GM10248 (cell line): ENCODE measurements around the gene HNRNPM.

ENCODE experiments used
- CTCF ChIA-PET: fragments of 300-600 bp; sonication (Branson Sonifier 250); formaldehyde crosslinking; extraction: SDS; loops from one replicate; lab custom pipeline; 2021; ENCODE audit warnings: antibody characterized with exemption; lab: Yijun Ruan, JAX
- POLR2A ChIA-PET: fragments of 350-650 bp; sonication (Branson Sonifier 250); formaldehyde crosslinking; extraction: SDS; loops from one replicate; lab custom pipeline; 2020; ENCODE audit warnings: antibody characterized with exemption; lab: Yijun Ruan, JAX
- DNase-seq: peaks from one replicate; pipeline ENCODE4 v3.0.0; 2012; ENCODE audit errors: extremely low spot score
- CTCF ChIP-seq: IDR thresholded peaks from 2 replicates; pipeline ENCODE4 v1.5.1; 2012; ENCODE audit warnings: mild to moderate bottlenecking, low read depth; ENCODE audit errors: extremely low read depth, missing control alignments, control extremely low read depth

Gene HNRNPM

DNA sequence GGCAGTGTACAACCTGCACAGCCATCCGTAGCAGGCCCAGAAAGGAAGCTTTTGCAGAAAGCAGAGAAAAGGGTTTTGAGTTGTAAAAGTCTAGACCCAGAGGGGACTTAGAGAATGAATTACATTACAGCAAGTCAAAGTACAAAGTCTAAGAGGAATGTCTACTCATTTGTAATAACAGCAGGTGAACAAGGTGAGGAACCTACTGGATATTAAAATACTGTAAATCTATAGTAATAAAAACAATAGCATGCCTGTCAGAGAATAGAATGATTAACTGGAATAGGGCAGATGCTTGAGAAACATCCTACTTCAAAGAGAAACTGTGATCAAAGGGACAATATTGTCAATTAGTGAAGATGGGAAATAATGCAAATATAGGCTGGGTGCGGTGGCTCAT, 87.5 kb downstream of the HNRNPM start:
- TF ChIP-seq CTCF, result no peak
- POLR2A ChIA-PET, result no interaction called here
- no peak for DNase-seq
- CTCF ChIA-PET, result no interaction called here

GRCh38 chr19:8536282-8536681, 91.5 kb downstream of the HNRNPM start:
- ChIA-PET CTCF (no interaction called here), POLR2A (no interaction called here)
- no peak for DNase-seq
- no peak for TF ChIP-seq CTCF

DNA sequence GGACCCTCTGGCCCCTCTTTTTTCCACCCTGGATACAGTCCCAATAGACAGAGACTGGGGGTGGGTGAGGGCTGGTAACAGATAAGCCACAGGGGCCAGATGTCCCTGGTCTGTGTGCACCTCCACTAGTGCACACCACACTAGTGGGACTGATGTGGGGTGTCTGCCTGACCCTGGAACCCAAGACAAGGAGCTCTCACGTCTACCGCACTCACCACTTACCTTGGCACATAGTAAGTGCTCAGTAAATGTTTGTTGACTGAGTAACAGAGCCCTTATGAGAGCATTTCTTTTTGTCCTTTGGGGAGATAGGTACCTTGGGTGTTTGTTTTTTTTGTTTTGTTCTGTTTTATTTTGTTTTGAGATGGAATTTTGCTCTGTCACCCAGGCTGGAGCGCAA, 92.3 kb downstream of the HNRNPM start:
- DNase-seq, result no peak
- TF ChIP-seq CTCF, result no peak
- POLR2A ChIA-PET, result no interaction called here
- CTCF ChIA-PET, result no interaction called here
